ENCODE data around the gene OR4D11. TPM values are rescaled to one million over a fixed set of nuclear protein-coding genes. Genes with fewer than 3 reads are reported as not detected.
A peak's percentile ranks its signal among the peaks of the same experiment; 100 is the strongest.

OR4D11 gene
- total and polyA plus RNA-seq, 10 of the 15 experiments (the other 5 are each of a cell fraction or from before 2014, with no cell fraction given): not detected

DNA sequence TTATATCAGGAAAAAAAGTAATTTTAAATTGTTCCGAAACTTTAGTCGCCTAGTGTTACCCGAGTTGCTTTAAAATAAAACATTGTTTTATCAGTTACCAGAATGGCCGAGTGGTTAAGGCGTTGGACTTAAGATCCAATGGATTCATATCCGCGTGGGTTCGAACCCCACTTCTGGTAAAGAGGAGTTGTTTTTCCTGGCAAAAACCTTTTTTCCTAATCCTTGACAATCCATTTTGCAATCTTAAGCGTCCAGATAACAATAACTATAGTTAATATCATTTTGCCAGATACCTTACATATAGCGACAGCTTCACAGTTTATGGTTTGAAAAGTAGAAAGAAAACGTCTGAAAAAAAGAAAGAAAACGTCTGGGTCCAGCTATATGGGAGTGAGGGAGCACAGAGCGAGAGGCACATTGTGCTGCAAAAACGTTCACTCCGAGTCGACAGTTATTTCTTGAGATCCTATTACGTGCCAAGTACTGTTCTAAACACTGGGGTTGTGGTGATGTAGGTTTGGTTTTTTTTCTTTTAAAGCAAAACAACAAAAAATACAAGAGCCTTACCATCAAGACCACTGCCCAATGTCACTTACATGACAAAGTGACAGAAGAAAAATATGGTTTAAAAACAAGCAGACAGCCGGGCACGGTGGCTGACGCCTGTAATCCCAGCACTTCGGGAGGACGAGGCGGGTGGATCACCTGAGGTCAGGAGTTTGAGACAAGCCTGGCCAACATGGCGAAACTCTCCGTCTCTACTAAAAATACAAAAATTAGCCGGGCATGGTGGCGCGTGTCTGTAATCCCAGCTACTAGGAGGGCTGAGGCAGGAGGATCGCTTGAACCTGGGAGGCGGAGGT lies 48.5 kb downstream of the OR4D11 start:
- Histone ChIP-seq H3K4me1 (ENCODE audit: control insufficient read depth, insufficient read depth, low read length) (no peaks in the 10 kb centered on the region), H3K27me3 (replicated peaks in 1 of 2; ENCODE audit: control insufficient read depth in 2 of 2, insufficient read depth in 2 of 2, low read length in 1 of 2) (no peaks in the 10 kb centered on the region), H2AFZ (ENCODE audit: control insufficient read depth, low read depth, low read length) (peak overlapping the region; percentile 70), H3K79me2 (ENCODE audit: control insufficient read depth, insufficient read depth, low read length) (no peaks in the 10 kb centered on the region), H3K9me3 (replicated peaks; ENCODE audit: control insufficient read depth, insufficient read depth, low read length) (no peaks in the 10 kb centered on the region), H3K36me3 (ENCODE audit: control insufficient read depth in 2 of 2, insufficient read depth in 2 of 2, low read length in 1 of 2) (no peaks in the 10 kb centered on the region), H3K9ac (ENCODE audit: control insufficient read depth, insufficient read depth, low read length) (peak overlapping the region; percentile 72), H3K4me2 (ENCODE audit: control insufficient read depth, insufficient read depth) (peak overlapping the region; percentile 46), H3K4me3 (peak overlapping the region; percentile 74), H3K27ac (ENCODE audit: control insufficient read depth, insufficient read depth) (no peak overlapping the region), H4K20me1 (ENCODE audit: control insufficient read depth, insufficient read depth) (no peaks in the 10 kb centered on the region)
- POLR2A ChIA-PET: interaction anchor here (0.7 kb wide), 1 partner anchor 326 kb away, joined by 4 read pairs; no protein-coding TSS in a partner anchor
- ATAC-seq (no peak), DNase-seq (ENCODE audit: low read depth, low spot score) (no peak), FAIRE-seq (no peak)
- RAD21 ChIA-PET (ENCODE audit: unreplicated experiment): interaction anchor here (0.6 kb wide), 1 partner anchor 14 kb away, joined by 3 read pairs; no protein-coding TSS in a partner anchor
- SMC1A ChIA-PET (ENCODE audit: uncharacterized antibody, unreplicated experiment): interaction anchor here (1.0 to 1.4 kb wide), 2 partner anchors 9 to 14 kb away, joined by 3 to 4 read pairs; no protein-coding TSS in a partner anchor
- intact Hi-C loops (cut with micrococcal nuclease; ENCODE audit: unreplicated experiment) (loop anchor here (2.0 to 10.0 kb wide), 4 partner anchors 65 to 977 kb away; partner anchors contain the start of genes LPXN, OSBP, PATL1 and ZFP91), in situ Hi-C loops (cut with MboI) (loop anchor here (5.0 to 10.0 kb wide), 5 partner anchors 115 to 977 kb away; partner anchors contain the start of genes DTX4, LPXN, MPEG1 and MS4A6A)
- TF ChIP-seq, protein P1, sequence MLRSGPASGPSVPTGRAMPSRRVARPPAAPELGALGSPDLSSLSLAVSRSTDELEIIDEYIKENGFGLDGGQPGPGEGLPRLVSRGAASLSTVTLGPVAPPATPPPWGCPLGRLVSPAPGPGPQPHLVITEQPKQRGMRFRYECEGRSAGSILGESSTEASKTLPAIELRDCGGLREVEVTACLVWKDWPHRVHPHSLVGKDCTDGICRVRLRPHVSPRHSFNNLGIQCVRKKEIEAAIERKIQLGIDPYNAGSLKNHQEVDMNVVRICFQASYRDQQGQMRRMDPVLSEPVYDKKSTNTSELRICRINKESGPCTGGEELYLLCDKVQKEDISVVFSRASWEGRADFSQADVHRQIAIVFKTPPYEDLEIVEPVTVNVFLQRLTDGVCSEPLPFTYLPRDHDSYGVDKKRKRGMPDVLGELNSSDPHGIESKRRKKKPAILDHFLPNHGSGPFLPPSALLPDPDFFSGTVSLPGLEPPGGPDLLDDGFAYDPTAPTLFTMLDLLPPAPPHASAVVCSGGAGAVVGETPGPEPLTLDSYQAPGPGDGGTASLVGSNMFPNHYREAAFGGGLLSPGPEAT (IDR thresholded peaks at IDR 0.05; ENCODE audit: low read depth): no peak
- peak; percentile 96 for TF ChIP-seq ZNF24 (IDR thresholded peaks at IDR 0.05)
- no peak for TF ChIP-seq CREB1 (IDR thresholded peaks at IDR 0.05; ENCODE audit: low read depth)
- peak; percentile 86 for TF ChIP-seq SREBF2 (IDR thresholded peaks at IDR 0.05; ENCODE audit: low read length)
- peak; percentile 78; the same call in 1 of the 2 replicates for TF ChIP-seq TARDBP (IDR thresholded peaks at IDR 0.05; ENCODE audit: borderline replicate concordance)
- peak; percentile 5; the same call in 1 of the 2 replicates for TF ChIP-seq RUNX3 (IDR thresholded peaks at IDR 0.05; ENCODE audit: low read length)
- no peak for TF ChIP-seq NBN (IDR thresholded peaks at IDR 0.05)
- TF ChIP-seq, protein P2, sequence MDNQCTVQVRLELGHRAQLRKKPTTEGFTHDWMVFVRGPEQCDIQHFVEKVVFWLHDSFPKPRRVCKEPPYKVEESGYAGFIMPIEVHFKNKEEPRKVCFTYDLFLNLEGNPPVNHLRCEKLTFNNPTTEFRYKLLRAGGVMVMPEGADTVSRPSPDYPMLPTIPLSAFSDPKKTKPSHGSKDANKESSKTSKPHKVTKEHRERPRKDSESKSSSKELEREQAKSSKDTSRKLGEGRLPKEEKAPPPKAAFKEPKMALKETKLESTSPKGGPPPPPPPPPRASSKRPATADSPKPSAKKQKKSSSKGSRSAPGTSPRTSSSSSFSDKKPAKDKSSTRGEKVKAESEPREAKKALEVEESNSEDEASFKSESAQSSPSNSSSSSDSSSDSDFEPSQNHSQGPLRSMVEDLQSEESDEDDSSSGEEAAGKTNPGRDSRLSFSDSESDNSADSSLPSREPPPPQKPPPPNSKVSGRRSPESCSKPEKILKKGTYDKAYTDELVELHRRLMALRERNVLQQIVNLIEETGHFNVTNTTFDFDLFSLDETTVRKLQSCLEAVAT (IDR thresholded peaks at IDR 0.05): no peak
- no peak for TF ChIP-seq BMI1 (IDR thresholded peaks at IDR 0.05; ENCODE audit: borderline replicate concordance)
- TF ChIP-seq MTA3 (IDR thresholded peaks at IDR 0.05; ENCODE audit: borderline replicate concordance, low read length): no peak
- peak; percentile 81; the same call in 1 of the 2 replicates for TF ChIP-seq ZSCAN29 (IDR thresholded peaks at IDR 0.05)
- no peak for TF ChIP-seq GATAD2B (conservative IDR thresholded peaks at IDR 0.05; ENCODE audit: low read depth)
- TF ChIP-seq ZNF384 (IDR thresholded peaks at IDR 0.05; ENCODE audit: borderline replicate concordance, low read depth, low read length): peak; percentile 32; the same call in 1 of the 2 replicates
- no peak for TF ChIP-seq CBX5 (IDR thresholded peaks at IDR 0.05; ENCODE audit: low read depth)
- TF ChIP-seq, protein P3, sequence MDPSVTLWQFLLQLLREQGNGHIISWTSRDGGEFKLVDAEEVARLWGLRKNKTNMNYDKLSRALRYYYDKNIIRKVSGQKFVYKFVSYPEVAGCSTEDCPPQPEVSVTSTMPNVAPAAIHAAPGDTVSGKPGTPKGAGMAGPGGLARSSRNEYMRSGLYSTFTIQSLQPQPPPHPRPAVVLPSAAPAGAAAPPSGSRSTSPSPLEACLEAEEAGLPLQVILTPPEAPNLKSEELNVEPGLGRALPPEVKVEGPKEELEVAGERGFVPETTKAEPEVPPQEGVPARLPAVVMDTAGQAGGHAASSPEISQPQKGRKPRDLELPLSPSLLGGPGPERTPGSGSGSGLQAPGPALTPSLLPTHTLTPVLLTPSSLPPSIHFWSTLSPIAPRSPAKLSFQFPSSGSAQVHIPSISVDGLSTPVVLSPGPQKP (IDR thresholded peaks at IDR 0.05; ENCODE audit: low read depth, low read length): no peak
- BruUV-seq (replicated peaks): no TSS peak
- CTCF ChIA-PET: interaction anchor here (1.9 to 2.8 kb wide), 2 partner anchors 9 to 14 kb away, joined by 5 to 10 read pairs; no protein-coding TSS in a partner anchor
- WGBS (ENCODE audit: insufficient coverage, insufficient replicate concordance, low lambda C conversion rate, missing lambda C conversion rate): 52% methylated on average over 30 of the region's 30 CpGs
